ENCODE data around the gene IL23R. TPM values are rescaled to one million over a fixed set of nuclear protein-coding genes. Genes with fewer than 3 reads are reported as not detected.

IL23R gene
- total and polyA plus RNA-seq, 2 of the 8 experiments (the other 6 are each of a cell fraction or from before 2014, with no cell fraction given), result not detected

GRCh38 chr1:67118191-67118590, 48.1 kb upstream of the IL23R start:
- no peak overlapping the region for H2BK120ac ChIP-seq (replicated peaks; ENCODE audit: low read depth, low read length)
- DNase-seq (ENCODE audit: low read depth in 1 of 2, low spot score in 2 of 2) (no peak), FAIRE-seq (no peak)
- H3K4me3 ChIP-seq (ENCODE audit: extremely low read depth in 1 of 4, insufficient read depth in 2 of 4, low read depth in 3 of 4, low read length in 4 of 4), result no peak overlapping the region
- H2BK12ac ChIP-seq (ENCODE audit: low read depth, low read length), result no peak overlapping the region
- no peak overlapping the region for H4K8ac ChIP-seq (ENCODE audit: extremely low read depth, insufficient read depth, low read length)
- H3K79me1 ChIP-seq (ENCODE audit: low read depth, low read length), result no peaks in the 10 kb centered on the region
- no peak overlapping the region for H3K9ac ChIP-seq (replicated peaks in 1 of 4; ENCODE audit: extremely low read depth in 1 of 4, low read depth in 3 of 4, low read length in 3 of 4)
- H2AK5ac ChIP-seq (ENCODE audit: low read depth, low read length), result no peak overlapping the region
- H3K4ac ChIP-seq (replicated peaks; ENCODE audit: insufficient read length, low read depth, low read length), result no peak overlapping the region
- H4K91ac ChIP-seq (replicated peaks; ENCODE audit: insufficient read length, low read length), result no peak overlapping the region
- no peak overlapping the region for H2BK5ac ChIP-seq (ENCODE audit: low read depth, low read length)
- CTCF ChIA-PET (ENCODE audit: partially characterized antibody), result interaction anchor here (1.1 kb wide), 1 partner anchor 11 kb away, joined by 5 read pairs; no protein-coding TSS in a partner anchor
- H3K4me2 ChIP-seq (ENCODE audit: insufficient read depth in 1 of 2, low read depth in 2 of 2, low read length in 2 of 2), result no peak overlapping the region
- no peak overlapping the region for H2BK15ac ChIP-seq (ENCODE audit: low read length)
- no peak overlapping the region for H3K18ac ChIP-seq (ENCODE audit: extremely low read depth, low read length)
- H2BK20ac ChIP-seq (ENCODE audit: low read length), result no peak overlapping the region
- no peaks in the 10 kb centered on the region for H3K4me1 ChIP-seq (replicated peaks in 1 of 4; ENCODE audit: control insufficient read depth in 3 of 4, insufficient read depth in 4 of 4, low read length in 3 of 4)
- no peak overlapping the region for H3K27ac ChIP-seq (ENCODE audit: low read depth, low read length)
- no peak overlapping the region for H3K23ac ChIP-seq (ENCODE audit: insufficient read length)
- no peaks in the 10 kb centered on the region for H3K79me2 ChIP-seq (ENCODE audit: control insufficient read depth in 1 of 2, insufficient read depth in 2 of 2, low read length in 2 of 2)
- POLR2A ChIA-PET (ENCODE audit: partially characterized antibody), result no interaction called here
- no peak overlapping the region for H3K14ac ChIP-seq (ENCODE audit: insufficient read length)
- no peak overlapping the region for H2AFZ ChIP-seq (ENCODE audit: low read length)
- H3K9me3 ChIP-seq (ENCODE audit: insufficient read depth in 2 of 2, low read depth in 1 of 2, low read length in 1 of 2), result no peaks in the 10 kb centered on the region
- no peak overlapping the region for H4K5ac ChIP-seq (ENCODE audit: insufficient read length, low read depth, low read length)
- no peaks in the 10 kb centered on the region for H3K23me2 ChIP-seq (ENCODE audit: low read depth, low read length)
- H3K56ac ChIP-seq (replicated peaks; ENCODE audit: insufficient read length, low read depth, low read length), result no peak overlapping the region
- H4K20me1 ChIP-seq (replicated peaks in 1 of 2; ENCODE audit: control insufficient read depth in 1 of 2, insufficient read depth in 2 of 2, low read length in 2 of 2), result no peaks in the 10 kb centered on the region
- H3K27me3 ChIP-seq (replicated peaks in 1 of 4; ENCODE audit: control insufficient read depth in 3 of 4, extremely low read depth in 1 of 4, insufficient read depth in 3 of 4, low read length in 3 of 4), result no peaks in the 10 kb centered on the region
- H3K36me3 ChIP-seq (ENCODE audit: control insufficient read depth in 2 of 4, insufficient read depth in 4 of 4, low read length in 3 of 4), result no peaks in the 10 kb centered on the region
- TF ChIP-seq, protein P1, sequence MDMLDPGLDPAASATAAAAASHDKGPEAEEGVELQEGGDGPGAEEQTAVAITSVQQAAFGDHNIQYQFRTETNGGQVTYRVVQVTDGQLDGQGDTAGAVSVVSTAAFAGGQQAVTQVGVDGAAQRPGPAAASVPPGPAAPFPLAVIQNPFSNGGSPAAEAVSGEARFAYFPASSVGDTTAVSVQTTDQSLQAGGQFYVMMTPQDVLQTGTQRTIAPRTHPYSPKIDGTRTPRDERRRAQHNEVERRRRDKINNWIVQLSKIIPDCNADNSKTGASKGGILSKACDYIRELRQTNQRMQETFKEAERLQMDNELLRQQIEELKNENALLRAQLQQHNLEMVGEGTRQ (IDR thresholded peaks at IDR 0.05; ENCODE audit: low read length), result no peak
- no peak for TF ChIP-seq POLR2AphosphoS5 (IDR thresholded peaks at IDR 0.05; ENCODE audit: low read depth, low read length)
- no peak for TF ChIP-seq RXRA (IDR thresholded peaks at IDR 0.05; ENCODE audit: insufficient read depth, low read depth, low read length)
- TF ChIP-seq PHF8 (conservative IDR thresholded peaks at IDR 0.05; ENCODE audit: low read depth, low read length), result no peak
- no peak for TF ChIP-seq RNF2 (IDR thresholded peaks at IDR 0.05; ENCODE audit: borderline replicate concordance, low read depth, low read length, missing control alignments, poor library complexity, severe bottlenecking)
- TF ChIP-seq MAX (IDR thresholded peaks at IDR 0.05), result no peak
- no peak for TF ChIP-seq BCL11A (IDR thresholded peaks at IDR 0.05; ENCODE audit: low read depth in 2 of 2, low read length in 2 of 2)
- TF ChIP-seq, protein P2, sequence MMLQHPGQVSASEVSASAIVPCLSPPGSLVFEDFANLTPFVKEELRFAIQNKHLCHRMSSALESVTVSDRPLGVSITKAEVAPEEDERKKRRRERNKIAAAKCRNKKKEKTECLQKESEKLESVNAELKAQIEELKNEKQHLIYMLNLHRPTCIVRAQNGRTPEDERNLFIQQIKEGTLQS (IDR thresholded peaks at IDR 0.05; ENCODE audit: insufficient read depth, low read depth, low read length), result no peak
- no peak for TF ChIP-seq SIX5 (IDR thresholded peaks at IDR 0.05; ENCODE audit: low read depth, low read length)
- TF ChIP-seq YY1 (IDR thresholded peaks at IDR 0.05; ENCODE audit: low read depth, low read length), result no peak
- no peak for TF ChIP-seq CTBP2 (IDR thresholded peaks at IDR 0.05; ENCODE audit: borderline replicate concordance, insufficient read depth, insufficient read length, low read length)
- no peak for TF ChIP-seq CBX5 (IDR thresholded peaks at IDR 0.05; ENCODE audit: low read depth, low read length)
- TF ChIP-seq CBX8 (IDR thresholded peaks at IDR 0.05; ENCODE audit: borderline replicate concordance, low read depth, low read length), result no peak

All from H1 (cell line).